Measurements from ENCODE around the gene DLG4.

Gene DLG4

GRCh38 chr17:7238420-7239090 is 18.9 kb upstream of the DLG4 start:
- TF ChIP-seq YY1 (IDR thresholded peaks at IDR 0.05; ENCODE audit: low read depth) (no peak), ZBTB7A (IDR thresholded peaks at IDR 0.05; ENCODE audit: low read depth) (no peak; the same call in 1 of the 2 replicates), EGR1 (IDR thresholded peaks at IDR 0.05) (no peak), TEAD4 (IDR thresholded peaks at IDR 0.05) (no peak), REST (IDR thresholded peaks at IDR 0.05; ENCODE audit: low read depth) (no peak), NFIC (IDR thresholded peaks at IDR 0.05) (no peak), FOXM1 (IDR thresholded peaks at IDR 0.05; ENCODE audit: borderline replicate concordance, low read depth) (no peak), CEBPB (IDR thresholded peaks at IDR 0.05) (no peak)
- TF ChIP-seq, protein P1, sequence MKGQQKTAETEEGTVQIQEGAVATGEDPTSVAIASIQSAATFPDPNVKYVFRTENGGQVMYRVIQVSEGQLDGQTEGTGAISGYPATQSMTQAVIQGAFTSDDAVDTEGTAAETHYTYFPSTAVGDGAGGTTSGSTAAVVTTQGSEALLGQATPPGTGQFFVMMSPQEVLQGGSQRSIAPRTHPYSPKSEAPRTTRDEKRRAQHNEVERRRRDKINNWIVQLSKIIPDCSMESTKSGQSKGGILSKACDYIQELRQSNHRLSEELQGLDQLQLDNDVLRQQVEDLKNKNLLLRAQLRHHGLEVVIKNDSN (IDR thresholded peaks at IDR 0.05), result no peak
- TF ChIP-seq, protein P2, sequence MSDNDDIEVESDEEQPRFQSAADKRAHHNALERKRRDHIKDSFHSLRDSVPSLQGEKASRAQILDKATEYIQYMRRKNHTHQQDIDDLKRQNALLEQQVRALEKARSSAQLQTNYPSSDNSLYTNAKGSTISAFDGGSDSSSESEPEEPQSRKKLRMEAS (IDR thresholded peaks at IDR 0.05), result no peak

- no peak for TF ChIP-seq REST (IDR thresholded peaks at IDR 0.05; ENCODE audit: low read depth)
- TF ChIP-seq RAD21 (IDR thresholded peaks at IDR 0.05; ENCODE audit: low read depth), result no peak
- TF ChIP-seq, protein P1 (IDR thresholded peaks at IDR 0.05), result no peak
- no peak for TF ChIP-seq EP300 (IDR thresholded peaks at IDR 0.05; ENCODE audit: borderline replicate concordance)
- TF ChIP-seq TAF1 (IDR thresholded peaks at IDR 0.05; ENCODE audit: low read depth), result peak; percentile 64
- TF ChIP-seq TEAD4 (IDR thresholded peaks at IDR 0.05), result no peak
- no peak for TF ChIP-seq FOXM1 (IDR thresholded peaks at IDR 0.05; ENCODE audit: borderline replicate concordance, low read depth)
- TF ChIP-seq YY1 (IDR thresholded peaks at IDR 0.05; ENCODE audit: low read depth), result no peak
- TF ChIP-seq, protein P2 (IDR thresholded peaks at IDR 0.05), result peak; percentile 61
- no peak for TF ChIP-seq CEBPB (IDR thresholded peaks at IDR 0.05)
- TF ChIP-seq ZBTB7A (IDR thresholded peaks at IDR 0.05; ENCODE audit: low read depth), result peak; percentile 75
- TF ChIP-seq TCF12 (IDR thresholded peaks at IDR 0.05; ENCODE audit: low read depth), result peak; percentile 46
These were observed 18.3 kb upstream of the DLG4 start for GRCh38 chr17:7237761-7238419.

DNA sequence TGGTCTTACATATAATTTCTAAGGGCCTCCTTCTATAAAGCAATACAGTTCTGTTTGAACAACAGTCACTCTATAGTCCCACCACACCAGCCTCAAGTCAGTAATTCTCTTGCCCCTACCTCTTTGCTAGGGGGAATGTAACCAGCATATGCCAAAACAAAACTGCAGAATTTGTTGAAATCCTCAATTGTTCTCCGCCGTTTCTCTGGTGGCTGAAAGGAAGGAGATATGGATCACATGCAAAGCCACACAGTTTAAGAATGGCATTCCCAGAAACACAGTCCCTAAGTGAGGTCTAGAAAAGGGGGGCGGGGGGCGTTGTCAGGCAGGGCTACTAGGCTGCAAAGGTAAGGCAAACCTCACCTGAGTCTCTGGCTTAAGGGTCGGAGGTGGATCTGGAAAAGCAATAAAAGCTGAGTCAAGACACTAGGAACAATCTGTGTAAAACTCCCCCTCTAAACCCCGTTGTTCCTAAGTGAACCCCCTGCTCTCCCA is 17.7 kb upstream of the DLG4 start:
- TF ChIP-seq TEAD4 (IDR thresholded peaks at IDR 0.05) (no peak), EGR1 (IDR thresholded peaks at IDR 0.05) (no peak), TCF12 (IDR thresholded peaks at IDR 0.05; ENCODE audit: low read depth) (no peak), FOXM1 (IDR thresholded peaks at IDR 0.05; ENCODE audit: borderline replicate concordance, low read depth) (no peak), YY1 (IDR thresholded peaks at IDR 0.05; ENCODE audit: low read depth) (no peak), NFIC (IDR thresholded peaks at IDR 0.05) (no peak), ZBTB7A (IDR thresholded peaks at IDR 0.05; ENCODE audit: low read depth) (no peak), EP300 (IDR thresholded peaks at IDR 0.05; ENCODE audit: borderline replicate concordance) (no peak), REST (IDR thresholded peaks at IDR 0.05; ENCODE audit: low read depth) (no peak), RAD21 (IDR thresholded peaks at IDR 0.05; ENCODE audit: low read depth) (no peak), TAF1 (IDR thresholded peaks at IDR 0.05; ENCODE audit: low read depth) (no peak), CEBPB (IDR thresholded peaks at IDR 0.05) (no peak), CREB1 (IDR thresholded peaks at IDR 0.05; ENCODE audit: low read depth) (no peak)
- TF ChIP-seq, protein P1 (IDR thresholded peaks at IDR 0.05), result no peak
- TF ChIP-seq, protein P2 (IDR thresholded peaks at IDR 0.05), result no peak

Data from Ishikawa (cell line).